HG02610 (cell line): Measurements from ENCODE around the gene TNFRSF25.
"Not testable (repeated sequence)": the region's sequence is repeated elsewhere in the genome, so short reads cannot be mapped to it uniquely, and the experiment has no call there.

Experiments
- ATAC-seq: cut with Tn5 transposase; IDR thresholded peaks from one replicate; pipeline ENCODE4 v1.9.1; 2021; ENCODE audit warnings: mild to moderate bottlenecking, moderate library complexity; ENCODE audit not compliant: unreplicated experiment

Gene TNFRSF25

DNA sequence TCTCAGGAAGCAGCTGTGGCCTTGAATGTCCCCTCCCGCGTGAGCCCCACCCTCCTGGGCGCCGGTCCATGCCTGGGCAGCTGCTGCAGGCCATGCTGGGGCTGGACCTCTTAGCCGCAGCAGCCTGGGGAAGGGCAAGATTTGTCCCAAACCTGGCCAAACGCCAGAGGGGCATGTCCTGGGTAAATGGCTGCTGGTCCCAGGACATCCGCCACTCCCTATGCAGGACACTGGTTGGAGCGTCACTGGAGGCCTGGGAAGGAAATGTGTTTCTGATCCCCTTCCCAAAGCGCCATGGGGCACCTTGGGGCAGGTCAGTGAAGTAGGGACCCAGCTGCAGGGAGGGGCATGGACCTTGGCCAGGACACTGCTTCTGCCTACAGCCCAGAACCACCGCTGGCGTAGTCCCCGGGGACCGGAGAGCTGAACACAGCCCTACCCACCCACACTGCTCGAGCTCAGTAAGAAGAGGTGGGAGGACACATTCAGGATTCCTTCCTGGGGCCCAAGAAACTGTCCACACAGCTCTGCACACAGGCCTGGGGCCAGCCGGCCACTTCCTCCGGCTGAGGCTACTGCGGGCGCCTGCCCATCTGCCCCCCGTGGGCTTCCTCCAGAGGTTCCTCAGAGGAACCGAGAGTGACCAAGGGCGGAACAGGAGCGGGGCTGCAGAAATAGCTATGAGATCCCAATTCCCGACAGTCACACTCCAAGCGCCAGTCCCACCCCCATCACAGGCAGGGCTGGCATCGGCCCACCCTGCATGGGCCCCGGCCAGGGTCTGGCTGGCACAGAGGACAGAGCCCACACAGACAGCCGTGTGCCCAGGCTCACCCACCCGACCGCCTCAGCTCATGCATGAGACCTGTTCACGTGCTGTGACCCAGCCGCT lies 36.3 kb upstream of the TNFRSF25 start:
- no peak for ATAC-seq

DNA sequence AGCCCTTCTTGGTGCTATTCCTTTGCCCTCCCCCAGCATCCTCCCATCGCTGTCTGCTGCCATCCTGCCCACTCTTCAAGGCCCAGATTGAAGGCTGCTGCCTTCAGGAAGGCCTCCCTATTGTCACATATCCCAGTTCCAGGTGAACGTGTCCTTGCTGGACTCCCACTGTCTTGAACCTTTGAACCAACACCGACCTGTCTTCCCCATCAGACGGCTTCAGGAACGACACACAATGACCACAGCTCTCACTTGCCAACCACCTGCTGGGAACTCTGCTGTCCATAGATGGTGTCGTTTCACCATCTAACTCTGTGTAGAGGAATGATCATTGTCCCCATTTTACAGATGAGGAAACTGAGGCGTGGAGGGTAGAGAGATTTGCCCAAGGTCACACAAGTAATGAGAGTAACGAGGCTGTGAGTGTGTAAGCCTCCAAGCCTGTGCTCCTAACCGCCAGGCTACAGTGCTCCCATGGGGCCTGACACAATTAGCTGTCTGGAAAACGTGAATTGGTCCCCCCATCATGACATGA lies 35.4 kb upstream of the TNFRSF25 start:
- no peak for ATAC-seq

DNA sequence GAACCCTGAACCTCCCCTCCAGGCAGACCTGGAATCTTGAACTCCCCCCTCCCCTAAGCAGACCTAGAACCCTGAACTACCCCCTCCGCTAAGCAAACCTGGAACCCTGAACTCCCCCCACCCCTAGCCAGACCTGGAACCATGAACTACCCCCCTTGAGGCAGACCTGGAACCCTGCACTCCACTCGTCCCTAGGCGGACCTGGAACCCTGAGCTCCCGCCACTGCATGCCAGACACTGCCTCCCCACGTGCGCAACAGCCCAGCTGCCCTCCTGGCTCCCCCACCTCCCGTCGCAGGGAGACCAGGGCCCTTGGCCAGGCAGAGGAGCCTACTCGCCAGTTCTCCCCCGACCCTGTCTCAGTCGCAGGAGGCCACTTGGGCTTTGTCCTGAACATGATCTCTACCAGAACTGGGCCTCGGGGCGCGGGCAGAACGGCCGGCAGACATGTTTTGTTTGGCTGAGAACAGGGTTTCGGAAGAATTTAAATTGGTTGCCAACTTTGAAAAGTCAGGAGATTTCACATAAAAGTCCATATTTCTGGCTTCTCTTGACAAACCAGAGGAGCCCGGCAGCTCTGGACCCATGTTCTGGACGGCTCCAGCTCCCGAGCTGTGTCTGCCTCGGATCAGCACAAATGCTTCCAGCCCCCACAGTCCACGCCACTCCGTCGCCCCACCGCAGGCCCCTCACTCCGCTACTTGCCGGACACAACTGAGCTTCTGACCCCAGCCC lies 34.7 kb upstream of the TNFRSF25 start:
- ATAC-seq, result no peak

DNA sequence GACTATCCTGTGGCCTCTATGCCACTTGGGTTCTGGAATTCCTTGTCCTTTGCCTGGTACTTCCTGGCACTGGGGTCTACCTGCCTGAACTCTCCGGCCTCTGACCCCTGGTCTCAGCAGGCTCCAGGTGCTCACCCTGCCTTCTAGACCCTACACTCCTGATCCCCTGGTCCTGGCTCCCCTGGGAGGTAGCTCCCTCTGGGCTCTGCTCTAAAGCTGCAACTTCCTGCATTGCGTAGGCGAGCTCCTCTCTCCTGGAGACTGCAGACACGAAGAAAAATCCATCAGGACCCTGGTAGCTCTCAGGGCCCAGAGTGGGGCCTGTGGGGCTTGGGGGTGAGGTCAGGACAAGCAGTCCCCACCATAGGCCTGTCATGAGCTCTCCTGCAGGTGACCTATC lies 33.3 kb upstream of the TNFRSF25 start:
- no peak for ATAC-seq

DNA sequence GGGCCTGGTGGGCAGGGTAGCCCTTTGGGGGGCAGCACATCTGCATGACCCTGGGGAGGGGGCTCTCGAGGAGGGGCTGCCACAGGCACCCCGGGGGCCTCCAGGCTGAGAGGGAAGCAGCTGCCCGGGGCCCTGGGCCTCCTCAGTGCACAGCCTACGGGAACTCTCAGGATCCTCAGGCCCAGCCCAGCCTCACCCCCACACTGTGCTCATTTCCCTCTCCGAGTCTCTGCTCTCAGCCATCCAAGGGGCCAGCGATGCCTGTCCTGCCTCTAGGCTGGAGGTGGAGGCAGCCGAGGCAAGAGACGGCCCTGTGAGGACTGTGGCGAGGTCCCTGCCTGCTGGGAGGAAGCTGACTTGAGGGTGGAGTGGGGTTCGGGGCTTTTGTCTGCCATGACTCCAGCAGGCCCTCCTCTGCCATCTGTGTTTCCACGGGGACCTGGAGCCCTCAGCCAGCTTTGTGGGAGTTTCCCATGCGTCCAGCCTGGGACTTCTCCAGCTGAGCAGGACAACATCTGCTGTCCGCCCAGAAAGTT lies 32.7 kb upstream of the TNFRSF25 start:
- no peak for ATAC-seq

DNA sequence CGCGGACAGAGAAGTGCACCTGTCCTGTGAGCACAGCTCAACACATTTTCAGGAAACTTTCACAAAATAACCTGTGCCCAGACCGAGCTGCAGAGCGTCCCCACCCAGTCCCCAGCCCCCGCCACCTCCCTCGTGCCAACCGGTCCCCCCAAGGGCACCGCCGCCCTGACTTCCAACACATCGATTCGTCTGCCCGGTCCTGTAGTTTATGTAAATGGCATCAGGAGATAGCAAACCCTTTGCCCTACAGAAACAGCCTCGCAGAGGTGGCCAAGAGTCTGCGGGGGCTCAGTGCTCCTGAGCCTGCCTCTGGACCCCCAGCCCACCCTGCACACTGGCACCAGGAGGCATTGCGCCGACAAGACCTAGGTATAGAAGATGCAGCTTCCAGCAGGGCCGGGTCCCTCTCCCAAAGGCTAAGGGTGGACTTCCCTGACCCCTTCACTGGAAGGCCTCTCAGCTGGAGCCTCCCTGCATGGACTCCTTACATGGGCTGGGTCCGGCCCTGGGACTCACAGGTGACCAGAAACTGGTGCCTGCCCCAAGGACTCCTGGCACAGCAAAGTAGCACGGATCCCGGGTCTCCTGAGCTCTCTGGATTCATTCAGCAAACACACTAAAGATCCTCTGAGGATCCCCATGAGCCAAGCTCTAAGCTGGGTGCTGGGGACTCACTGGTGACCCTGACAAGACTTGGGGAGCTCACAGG lies 32.0 kb upstream of the TNFRSF25 start:
- no peak for ATAC-seq

DNA sequence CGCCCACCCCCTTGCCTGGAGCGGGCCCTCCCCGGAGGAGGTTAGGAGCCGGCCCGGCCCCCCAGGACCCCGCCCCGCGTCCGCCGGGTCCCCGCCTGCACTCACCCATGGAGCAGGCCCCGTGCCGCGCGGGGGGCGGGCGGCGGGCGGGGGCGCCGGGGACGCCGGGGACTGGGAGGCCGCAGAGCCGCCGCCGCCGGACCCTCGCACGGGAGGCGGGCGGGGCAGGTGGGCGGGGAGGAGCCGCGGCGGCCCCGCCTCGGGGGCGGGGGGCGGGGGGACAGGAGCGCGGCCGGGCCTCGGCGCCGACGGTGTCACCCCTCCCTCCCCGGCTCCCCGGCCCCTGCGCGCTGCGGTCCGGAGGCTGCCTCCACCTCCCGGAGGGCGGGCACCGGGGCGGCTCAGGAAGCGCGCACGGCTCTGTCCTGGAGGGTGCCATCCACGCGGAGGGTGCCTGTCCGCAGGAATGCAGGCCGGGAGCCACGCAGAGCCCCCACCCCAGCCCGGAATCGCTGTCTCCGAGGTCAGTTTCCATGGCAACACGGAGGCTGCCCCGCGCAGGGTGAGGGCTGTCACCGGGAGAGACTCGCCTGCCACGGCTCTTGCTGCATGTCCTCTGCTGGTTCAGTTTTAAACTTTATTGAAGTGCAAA lies 31.4 kb upstream of the TNFRSF25 start:
- ATAC-seq, result no peak

DNA sequence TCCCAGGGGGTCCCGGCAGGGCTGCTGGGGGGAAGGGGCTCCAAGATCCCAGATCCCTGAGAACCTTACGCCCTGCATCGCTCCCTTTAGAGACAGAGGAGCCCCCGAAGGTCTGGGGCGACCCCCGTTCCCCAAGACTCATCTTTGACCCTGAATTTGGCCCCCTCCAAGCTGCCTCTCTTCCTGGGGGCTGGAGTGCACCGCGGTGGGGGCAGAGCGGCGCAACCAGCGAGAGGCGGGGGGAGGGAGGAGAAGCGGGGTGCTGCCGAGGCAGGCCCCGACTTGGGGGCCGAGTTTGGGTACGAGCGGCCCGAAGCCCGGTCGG lies 30.9 kb upstream of the TNFRSF25 start:
- ATAC-seq, result no peak

DNA sequence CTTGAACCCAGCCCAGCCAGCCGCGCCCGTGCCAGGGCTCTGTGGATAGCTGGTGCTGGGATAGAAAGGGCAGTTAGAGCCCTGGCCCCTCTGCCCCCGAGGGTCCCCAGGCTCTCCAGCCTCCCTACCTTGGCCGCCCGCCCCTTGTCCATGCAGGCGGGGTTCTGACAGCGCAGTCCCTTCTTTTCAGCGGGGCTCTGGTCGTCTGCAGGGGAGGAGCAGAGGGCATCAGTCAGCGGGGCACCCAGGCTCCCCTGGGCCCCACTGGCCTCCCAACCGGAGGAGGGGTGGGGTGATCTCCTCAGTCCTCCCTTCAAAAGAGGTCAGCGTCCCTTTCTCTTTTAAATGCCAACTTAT lies 30.4 kb upstream of the TNFRSF25 start:
- no peak for ATAC-seq

DNA sequence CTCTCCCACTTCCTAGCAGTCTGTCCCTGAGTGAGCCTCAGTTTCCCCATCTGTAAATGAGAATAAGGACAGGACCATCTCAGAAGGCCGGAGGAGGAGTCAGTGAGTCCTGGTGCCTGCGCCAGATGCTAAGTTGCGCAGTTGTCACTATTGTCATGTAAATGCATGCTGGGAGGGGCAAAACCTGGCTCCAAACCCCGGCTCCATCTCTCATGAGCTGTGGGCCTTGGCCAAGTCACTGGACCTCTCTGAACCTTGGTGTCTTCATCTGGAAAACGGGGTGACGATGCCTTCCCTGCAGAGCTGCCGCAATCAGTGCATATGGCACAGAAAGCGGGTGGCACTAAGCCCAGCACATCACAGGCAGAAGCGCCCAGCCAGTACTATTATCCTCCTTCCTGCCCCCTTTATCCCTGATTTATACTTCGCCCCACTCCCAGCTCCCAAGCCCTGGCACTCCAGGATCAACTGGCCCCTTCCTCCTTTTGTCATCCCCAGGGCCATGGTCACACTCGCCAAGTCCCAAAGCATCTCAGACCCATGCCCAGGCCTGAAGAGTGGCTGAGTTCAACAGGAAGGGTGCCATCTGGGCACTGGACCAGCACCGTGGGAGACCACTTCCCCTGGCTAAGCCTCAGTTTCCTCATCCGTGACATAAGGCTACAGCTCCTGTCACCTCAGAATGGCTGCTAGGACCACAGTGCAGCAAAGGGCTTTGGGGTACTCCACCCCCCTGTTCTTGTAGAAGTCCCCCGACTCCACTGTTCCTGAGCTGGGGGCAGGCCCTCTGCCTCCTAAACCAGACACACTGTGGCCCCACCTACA lies 29.8 kb upstream of the TNFRSF25 start:
- no peak for ATAC-seq

DNA sequence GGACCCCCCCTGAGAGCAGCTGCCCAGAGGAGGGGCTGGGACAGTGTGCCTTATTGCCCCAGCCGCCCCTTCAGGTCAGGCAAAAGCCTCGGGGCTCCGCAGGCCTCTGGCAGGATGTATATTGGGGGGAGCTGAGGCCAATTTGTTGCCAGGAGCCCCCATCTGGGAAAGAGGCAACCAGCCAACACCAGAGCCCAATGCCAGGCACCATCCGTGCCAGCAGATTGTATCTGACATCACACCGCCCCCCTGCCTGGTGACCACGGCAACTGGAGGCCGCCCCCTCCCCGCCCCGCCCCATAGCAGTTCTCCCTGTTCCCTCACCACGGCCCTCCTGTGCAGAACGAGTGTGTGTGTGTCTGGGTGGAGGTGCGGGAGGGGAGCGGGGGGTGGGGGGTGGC lies 29.1 kb upstream of the TNFRSF25 start:
- no peak for ATAC-seq

DNA sequence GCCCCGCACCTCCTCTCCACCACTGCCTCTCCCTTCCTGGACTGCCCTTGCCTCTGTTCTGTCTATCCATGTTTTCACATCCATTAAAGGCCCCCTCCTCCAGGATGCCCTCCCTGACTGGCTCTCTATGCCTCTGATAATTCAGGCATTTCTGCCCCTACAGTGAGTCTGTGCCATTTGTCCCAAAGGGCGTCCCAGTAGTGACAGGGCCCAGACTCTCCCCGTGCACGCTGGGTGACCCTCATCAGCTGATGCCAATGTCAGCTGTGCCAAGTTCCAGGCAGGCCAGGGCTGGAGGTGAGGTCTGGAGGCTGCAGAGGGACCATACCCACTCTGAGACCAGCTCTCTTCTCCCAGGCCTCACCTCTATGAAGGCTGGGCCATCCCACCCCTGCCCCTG lies 28.7 kb upstream of the TNFRSF25 start:
- no peak for ATAC-seq

DNA sequence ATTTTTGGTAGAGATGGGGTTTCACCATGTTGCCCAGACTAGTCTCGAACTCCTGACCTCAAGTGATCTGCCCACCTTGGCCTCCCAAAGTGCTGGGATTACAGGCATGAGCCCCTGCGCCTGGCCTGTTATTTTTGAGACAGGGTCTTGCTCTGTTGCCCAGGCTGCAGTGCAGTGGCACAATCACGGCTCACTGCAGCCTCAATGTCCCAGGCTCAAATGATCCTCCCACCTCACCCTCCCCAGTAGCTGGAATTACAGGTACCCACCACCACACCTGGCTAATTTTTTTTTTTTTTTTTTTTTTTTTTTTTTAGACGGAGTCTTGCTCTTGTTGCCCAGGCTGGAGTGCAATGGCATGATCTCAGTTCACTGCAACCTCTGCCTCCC lies 27.9 kb upstream of the TNFRSF25 start:
- not testable (repeated sequence) for ATAC-seq

DNA sequence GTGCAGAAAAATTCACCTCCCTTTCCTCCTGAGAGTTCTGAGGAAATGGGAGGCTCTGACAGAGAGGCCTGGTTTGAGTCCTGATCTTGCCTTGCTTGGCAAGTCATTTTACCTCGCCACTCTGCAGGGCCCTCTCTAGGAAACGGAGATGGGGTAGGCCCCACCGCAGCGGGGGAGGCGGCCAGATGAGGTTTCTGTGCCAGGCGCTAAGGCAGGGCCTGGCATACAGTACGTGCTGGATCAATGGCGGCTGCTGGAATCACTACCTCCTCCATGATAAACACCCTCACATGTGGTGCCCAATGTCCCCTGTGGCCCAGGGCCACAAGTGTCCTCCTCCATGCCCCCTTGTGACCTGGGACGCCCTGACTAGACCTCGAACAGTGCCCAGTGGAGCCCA lies 26.0 kb upstream of the TNFRSF25 start:
- ATAC-seq, result no peak

DNA sequence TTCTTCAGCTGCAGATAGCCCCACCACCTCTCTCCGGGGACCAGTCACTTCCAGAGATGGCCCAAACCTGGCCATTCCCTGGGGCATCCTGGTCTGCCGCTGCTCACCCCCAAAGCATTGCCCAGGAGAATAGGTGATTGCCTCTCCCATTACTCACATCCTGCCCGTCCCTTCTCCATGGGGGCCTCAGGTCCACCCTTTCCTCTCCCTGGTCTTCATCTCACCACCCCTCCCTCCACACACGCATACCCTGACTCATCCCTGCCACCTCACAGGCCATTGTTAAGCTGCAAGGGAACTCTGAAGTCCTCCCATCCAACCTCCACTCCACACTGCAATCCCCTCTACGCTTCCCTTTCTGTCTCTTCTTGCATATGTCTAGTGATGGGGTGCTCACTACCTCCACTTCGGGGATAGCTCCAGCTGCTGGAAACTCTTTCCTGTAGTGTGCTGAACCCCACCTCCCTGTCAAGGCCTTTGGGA lies 25.5 kb upstream of the TNFRSF25 start, which contains the start of gene PLEKHG5:
TSS of gene PLEKHG5 (minus strand) at position 188 of the 483 bp plus-strand sequence. CDS start 14,096 bp downstream, outside the sequence.
- ATAC-seq, result no peak

DNA sequence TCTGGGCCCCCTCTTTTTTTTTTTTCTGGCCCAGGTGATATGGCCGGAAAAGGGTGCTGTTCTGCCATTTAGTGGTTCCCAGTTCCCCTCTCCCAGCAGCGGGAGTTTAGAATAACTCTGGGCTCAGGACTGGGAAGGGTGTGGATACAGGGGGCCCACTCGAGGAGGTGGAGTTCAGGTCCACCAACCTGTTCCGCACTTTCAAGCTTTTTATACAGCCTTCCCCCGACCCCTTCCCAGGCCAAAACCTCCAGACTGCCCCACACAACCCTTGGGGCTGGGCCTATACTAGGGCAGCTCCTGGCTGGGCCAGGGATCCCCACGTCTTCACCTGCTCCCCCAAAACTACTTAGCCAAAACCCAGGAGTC lies 25.1 kb upstream of the TNFRSF25 start:
- ATAC-seq, result no peak

DNA sequence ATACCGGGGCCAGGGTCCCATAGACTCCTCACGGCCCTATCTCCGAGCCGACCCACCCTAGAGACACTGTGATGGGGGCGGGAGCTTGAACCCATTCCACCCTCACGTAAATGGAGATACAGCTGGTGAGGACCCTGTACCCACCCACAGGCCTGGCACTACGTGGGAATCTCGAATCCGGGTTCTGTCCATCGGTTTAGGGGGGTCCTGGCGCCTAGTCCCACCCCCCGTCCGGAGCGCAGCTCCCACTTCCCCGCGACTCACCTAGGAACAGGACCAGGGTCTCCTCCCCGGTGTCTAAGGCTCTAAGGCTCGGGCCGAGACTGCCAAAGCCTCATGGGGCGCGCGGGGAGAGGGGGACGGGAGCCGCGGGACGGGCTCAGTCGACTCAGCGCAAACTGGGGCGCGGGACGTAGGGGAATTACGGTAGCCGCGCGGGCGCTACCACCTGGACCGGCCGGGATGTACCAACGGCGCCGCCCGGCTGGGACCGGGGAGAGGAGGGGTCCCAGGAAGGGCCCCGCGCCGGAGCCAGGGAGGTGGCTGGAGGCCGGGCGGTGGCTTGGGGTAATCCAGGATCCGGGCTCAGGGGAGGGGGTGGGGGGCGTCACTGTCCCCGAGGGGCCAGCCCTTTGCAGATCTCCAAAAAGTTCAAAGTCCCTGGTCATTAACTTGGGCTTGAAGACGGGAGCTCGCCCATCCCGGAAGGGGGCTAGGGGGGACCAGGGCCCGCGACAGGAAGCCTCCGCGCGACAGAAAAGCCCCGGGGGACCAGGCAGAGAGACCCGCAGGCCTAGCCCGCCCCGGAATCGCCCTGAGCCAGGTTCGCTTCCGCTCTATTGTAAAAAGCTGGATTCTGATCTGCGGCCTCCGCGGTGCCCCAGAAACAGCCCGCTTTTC lies 24.5 kb upstream of the TNFRSF25 start:
- ATAC-seq, result no peak

DNA sequence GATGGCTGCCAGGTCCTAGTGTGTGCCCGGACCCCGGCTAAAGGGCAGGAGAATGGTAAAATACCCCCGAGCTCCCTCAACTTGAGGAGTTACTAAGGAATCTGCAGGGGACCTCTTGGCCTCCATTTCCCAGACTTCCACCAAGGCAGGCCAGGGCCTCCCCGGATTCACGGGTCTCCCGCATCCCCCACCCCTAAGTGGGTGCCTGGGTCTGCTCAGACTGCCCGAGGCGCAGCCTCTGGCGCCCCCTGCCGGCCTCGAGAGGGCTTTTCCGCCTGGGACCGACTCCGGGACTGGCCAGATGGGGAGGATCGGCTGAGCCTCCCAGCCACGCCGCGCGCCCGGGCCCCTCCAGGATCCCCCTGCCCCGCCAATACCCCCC lies 23.8 kb upstream of the TNFRSF25 start:
- peak; percentile 45 for ATAC-seq

DNA sequence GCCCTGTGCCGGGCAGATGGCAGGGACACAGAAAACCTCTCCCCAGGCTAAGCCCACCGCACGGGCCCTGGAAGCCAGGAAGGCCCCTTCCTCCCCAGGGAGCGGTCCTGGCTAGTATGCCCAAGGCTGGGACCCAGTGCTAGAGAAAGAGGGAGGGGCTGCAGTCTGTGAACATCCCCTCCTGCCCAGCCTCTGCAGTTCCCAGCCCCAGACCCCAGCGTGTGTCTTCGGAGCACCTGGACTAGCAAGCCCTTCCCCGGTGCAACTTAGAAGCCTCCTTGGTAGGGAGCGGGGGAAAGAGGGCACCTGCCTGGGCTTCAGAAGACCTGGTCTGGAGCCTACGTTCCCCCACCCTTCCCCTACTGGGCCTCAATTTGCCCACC lies 23.4 kb upstream of the TNFRSF25 start:
- no peak for ATAC-seq
